Activated CD4-positive, alpha-beta memory T cell treated with anti-CD3 and anti-CD28 coated beads, Interleukin-2, amount 10 ng/mL, durations not matched to agents 7 days and 5 days (primary cell): Measurements from ENCODE around the gene LGALS3BP. TPM values are rescaled to one million over a fixed set of nuclear protein-coding genes. Genes with fewer than 3 reads are reported as not detected.

Source experiments
- CTCF ChIA-PET: fragments of 350-600 bp; sonication (Branson Sonifier 250); formaldehyde crosslinking; loops from one replicate; lab custom pipeline; 2021; ENCODE audit warnings: antibody characterized with exemption, inconsistent platforms; lab: Charles Lee
- POLR2A ChIA-PET: fragments of 350-600 bp; sonication (Branson Sonifier 250); formaldehyde crosslinking; loops from one replicate; lab custom pipeline; 2021; ENCODE audit warnings: antibody characterized with exemption; lab: Charles Lee
- DNase-seq: peaks from one replicate; pipeline ENCODE4 v3.0.0-alpha.2; 2020
- H3K27ac Mint-ChIP-seq: one replicate; pipeline ENCODE4 v1.8.0; 2021; ENCODE audit warnings: mild to moderate bottlenecking, mixed read lengths
- H3K27me3 Mint-ChIP-seq: one replicate; pipeline ENCODE4 v1.8.0; 2021; ENCODE audit warnings: mixed read lengths
- H3K36me3 Mint-ChIP-seq: one replicate; pipeline ENCODE4 v1.8.0; 2021; ENCODE audit warnings: low read depth, mixed read lengths
- H3K4me1 Mint-ChIP-seq: one replicate; pipeline ENCODE4 v1.8.0; 2021; ENCODE audit warnings: mixed read lengths
- H3K4me3 Mint-ChIP-seq: one replicate; pipeline ENCODE4 v1.8.0; 2021; ENCODE audit warnings: mild to moderate bottlenecking, mixed read lengths
- H3K9me3 Mint-ChIP-seq: one replicate; pipeline ENCODE4 v1.8.0; 2021; ENCODE audit warnings: mixed read lengths
- total RNA-seq, 2 experiments: library from RNA; stranded (reverse); gene quantifications; one replicate each; pipeline ENCODE4 v1.2.3, GENCODE V29; 2021

LGALS3BP gene
- total RNA-seq, 2 experiments from 2014 or later = 209 to 219 TPM

DNA sequence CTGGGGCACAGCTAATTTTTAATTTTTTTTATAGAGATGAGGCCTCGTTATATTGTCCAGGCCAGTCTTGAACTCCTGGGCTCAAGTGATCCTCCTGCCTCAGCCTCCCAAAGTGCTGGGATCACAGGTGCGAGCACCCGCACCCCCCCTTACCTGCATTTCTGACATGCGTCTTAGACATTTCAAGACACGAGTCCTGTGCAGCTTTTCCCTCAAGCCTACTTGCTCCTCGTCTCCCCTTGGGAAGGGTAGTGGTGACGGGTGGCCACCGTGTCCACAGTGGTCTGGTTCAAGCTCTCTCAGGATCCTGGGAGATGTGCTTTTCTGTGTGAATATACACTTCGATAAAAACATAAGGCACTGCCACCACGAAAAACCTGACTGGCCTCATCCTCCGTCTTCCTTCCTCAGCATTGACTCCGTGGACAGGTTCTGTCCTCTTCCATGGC, 20.2 kb upstream of the LGALS3BP start:
- no peaks in the 10 kb centered on the region for H3K27me3 Mint-ChIP-seq
- H3K4me3 Mint-ChIP-seq = no peak overlapping the region
- H3K9me3 Mint-ChIP-seq = no peaks in the 10 kb centered on the region
- ChIA-PET POLR2A (interaction anchor here (1.1 kb wide), 1 partner anchor 10 kb away, joined by 3 read pairs; the partner anchor contains the start of gene CANT1), CTCF (interaction anchor here (0.7 kb wide), 1 partner anchor 1818 kb away, joined by 4 read pairs; no protein-coding TSS in a partner anchor)
- DNase-seq = no peak
- H3K27ac Mint-ChIP-seq = no peak overlapping the region
- H3K36me3 Mint-ChIP-seq = peaks cover 42% of the 10 kb centered on the region
- no peaks in the 10 kb centered on the region for H3K4me1 Mint-ChIP-seq

DNA sequence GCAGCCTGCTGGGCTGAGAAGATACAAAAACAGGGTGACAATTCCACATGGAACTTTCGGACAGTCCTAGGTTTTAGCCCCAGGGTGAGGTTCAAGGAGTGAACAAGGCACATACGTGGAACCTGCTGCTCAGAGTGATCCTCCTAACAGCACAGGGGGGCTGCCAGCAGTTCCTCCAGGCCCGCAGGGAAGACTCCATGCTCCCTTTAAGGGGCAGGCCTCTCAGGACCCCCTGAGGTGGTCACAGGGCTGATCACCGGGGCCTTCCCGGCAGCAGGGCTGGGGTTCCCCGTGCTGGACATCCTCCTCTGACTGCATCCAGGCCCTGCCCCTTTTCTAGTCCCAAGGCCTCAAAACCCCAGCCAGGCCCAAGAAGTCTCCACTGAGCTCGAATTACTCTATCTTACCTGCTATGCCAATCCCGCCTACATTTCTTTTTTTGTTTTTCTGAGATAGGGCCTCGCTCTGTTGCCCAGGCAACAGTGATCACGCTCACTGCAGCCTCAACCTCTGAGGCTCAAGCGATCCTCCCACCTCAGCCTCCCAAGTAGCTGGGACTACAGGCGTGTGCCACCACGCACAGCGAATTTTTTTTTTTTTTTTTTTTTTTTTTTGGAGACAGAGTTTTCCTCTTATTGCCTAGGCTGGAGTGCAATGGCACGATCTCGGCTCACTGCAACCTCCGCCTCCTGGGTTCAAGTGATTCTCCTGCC, 19.5 kb upstream of the LGALS3BP start:
- no peak overlapping the region for H3K27ac Mint-ChIP-seq
- no peak for DNase-seq
- peaks cover 47% of the 10 kb centered on the region for H3K36me3 Mint-ChIP-seq
- no peaks in the 10 kb centered on the region for H3K27me3 Mint-ChIP-seq
- H3K4me1 Mint-ChIP-seq = no peaks in the 10 kb centered on the region
- no peaks in the 10 kb centered on the region for H3K9me3 Mint-ChIP-seq
- ChIA-PET POLR2A (no interaction called here), CTCF (interaction anchor here (0.7 kb wide), 1 partner anchor 1817 kb away, joined by 4 read pairs; no protein-coding TSS in a partner anchor)
- H3K4me3 Mint-ChIP-seq = no peak overlapping the region

DNA sequence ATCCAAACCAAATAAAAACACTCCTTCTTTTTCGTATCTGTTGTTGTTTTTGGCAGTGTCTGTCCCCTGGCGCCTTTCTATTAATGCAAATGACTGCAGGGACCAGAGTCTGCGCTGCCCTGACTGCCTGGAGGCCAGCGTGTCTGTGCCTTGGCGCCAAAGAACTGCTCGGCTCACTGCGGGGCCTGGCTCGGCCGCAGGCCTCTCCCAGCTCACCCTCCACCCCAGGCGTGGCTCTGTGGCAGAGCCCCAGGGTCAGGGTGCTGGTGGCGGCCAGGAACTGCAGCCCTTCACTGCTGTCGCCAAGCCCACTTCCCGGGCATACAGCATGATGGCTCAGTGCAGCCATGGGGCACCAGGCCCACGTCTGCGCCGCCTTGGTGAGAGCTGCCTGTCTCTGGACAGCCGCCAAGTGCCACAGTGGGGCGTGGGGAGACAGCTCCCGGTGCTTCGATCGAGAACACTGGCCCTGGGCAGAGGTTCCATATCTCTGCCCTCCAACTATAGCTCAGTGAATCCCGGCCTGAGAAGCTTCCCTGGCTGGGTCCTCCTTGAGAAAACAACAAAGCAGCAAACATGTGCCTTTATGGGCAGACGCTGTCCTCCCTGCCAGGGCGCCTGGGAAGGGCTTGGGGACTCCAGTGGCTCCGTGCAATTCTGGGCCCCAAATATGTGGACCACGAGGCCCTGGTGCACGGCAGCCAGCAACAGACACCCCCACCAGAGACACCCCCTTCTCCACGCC, 18.8 kb upstream of the LGALS3BP start:
- H3K36me3 Mint-ChIP-seq = peaks cover 53% of the 10 kb centered on the region
- no peak overlapping the region for H3K27ac Mint-ChIP-seq
- CTCF ChIA-PET = no interaction called here
- H3K4me1 Mint-ChIP-seq = no peaks in the 10 kb centered on the region
- DNase-seq = no peak
- POLR2A ChIA-PET = no interaction called here
- no peaks in the 10 kb centered on the region for H3K27me3 Mint-ChIP-seq
- H3K9me3 Mint-ChIP-seq = no peaks in the 10 kb centered on the region
- no peak overlapping the region for H3K4me3 Mint-ChIP-seq

DNA sequence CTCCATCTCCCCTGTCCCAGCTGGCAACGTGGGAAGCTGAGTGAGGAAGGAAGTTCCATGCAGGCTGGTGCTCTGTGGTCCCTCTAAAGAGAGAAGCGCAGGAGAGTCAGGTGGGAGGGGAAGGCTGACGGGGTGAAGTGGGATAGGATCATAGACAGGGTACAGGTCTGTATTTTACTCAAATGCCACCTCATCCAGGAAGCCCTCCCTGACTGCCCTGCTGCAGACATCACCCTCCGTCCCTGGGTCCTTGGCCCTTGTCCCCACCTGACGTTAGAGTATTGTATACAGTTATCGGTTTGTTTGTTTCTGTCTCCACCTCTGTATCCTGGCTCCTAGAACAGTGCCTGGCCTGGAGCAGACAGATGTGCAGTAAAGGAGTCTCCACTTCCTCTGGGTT, 18.2 kb upstream of the LGALS3BP start:
- ChIA-PET CTCF (no interaction called here), POLR2A (no interaction called here)
- Mint-ChIP-seq H3K36me3 (peaks cover 57% of the 10 kb centered on the region), H3K4me3 (no peak overlapping the region), H3K27me3 (no peaks in the 10 kb centered on the region), H3K4me1 (peaks cover 1% of the 10 kb centered on the region), H3K9me3 (no peaks in the 10 kb centered on the region), H3K27ac (no peak overlapping the region)
- no peak for DNase-seq

DNA sequence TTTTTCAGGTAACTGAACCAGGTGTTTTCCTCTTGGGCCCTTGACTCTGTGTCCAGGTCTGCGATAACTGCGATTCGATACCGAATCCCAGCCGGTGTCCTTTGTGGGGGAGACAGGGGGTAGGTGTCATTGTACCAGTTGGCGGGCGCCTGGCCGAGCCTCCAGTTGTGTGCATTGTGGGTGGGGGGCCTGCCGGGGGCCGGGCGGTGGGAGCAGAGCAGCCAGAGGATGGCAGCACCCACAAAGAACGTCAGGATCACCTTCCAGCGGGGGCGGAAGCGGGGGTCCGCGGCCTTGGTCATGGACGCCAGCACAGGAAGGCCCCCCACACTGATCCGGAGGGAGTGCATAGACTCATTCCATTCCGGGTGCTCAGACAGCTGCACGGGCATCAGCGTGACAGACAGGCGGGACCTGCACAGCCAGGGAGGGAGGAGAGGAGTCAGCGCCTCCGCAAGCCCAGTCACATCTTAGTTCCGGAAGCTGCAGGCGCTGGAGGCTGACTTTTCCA, 17.6 kb upstream of the LGALS3BP start:
- no peak for DNase-seq
- Mint-ChIP-seq H3K27me3 (no peaks in the 10 kb centered on the region), H3K36me3 (peaks cover 57% of the 10 kb centered on the region), H3K27ac (no peak overlapping the region), H3K9me3 (no peaks in the 10 kb centered on the region), H3K4me1 (peaks cover 1% of the 10 kb centered on the region), H3K4me3 (no peak overlapping the region)
- POLR2A ChIA-PET = no interaction called here
- CTCF ChIA-PET = no interaction called here

DNA sequence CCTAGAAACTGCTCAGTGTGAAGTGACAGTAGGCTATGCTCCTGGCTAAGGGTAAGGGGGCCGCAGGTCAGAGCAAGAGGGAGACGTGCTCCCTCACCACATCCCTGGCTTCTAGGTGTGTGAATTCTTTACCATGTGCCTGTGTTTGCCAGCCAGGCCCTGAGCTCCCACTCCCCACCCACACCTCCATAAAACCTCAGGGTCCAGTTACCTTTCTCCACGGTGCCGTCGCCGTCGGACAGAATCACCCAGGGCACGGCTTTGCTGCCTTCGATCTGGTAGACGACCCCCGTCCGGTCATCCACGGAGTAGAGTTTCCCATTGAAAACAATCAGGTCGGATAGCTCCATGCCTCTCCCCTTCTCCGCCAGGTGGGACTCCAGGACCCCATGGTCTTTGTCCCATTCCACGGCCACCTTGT, 17.1 kb upstream of the LGALS3BP start:
- Mint-ChIP-seq H3K4me3 (no peak overlapping the region), H3K36me3 (peaks cover 59% of the 10 kb centered on the region), H3K9me3 (no peaks in the 10 kb centered on the region), H3K27ac (no peak overlapping the region), H3K4me1 (peaks cover 1% of the 10 kb centered on the region), H3K27me3 (no peaks in the 10 kb centered on the region)
- no peak for DNase-seq
- CTCF ChIA-PET = no interaction called here
- POLR2A ChIA-PET = no interaction called here

DNA sequence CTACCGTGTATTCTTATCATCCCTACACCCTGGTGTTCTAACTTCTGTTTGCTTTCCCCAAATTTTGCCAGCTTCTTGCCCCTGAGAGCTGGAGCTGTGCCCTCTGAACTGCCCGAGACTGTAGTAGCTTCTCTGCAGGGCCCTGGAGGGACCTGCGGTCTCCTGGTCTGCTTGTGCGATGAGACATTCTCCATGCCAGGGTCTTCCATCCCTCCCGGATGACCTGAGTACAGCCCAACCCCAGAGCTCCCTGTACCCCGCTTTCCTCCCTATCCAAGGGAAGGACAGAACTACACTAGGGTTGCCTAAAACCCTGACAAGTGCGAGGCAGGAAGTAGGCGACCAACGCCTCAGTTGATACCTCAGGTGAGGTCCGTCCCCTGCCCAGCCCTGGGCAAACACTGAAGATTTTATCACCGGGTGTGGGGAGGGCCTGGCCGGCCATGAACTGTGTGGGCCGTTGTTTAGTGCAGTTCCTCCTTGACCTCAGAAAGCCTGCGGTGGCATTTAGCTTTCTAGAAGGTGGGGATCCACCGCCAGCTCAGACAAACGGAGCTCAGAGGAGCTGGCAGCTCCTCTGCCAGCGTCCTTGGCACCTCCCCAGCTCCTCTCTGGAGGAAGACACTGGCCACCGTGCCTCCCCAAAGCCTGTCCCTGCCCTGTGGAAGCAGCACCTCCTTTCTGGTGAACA, 16.2 kb upstream of the LGALS3BP start:
- Mint-ChIP-seq H3K4me1 (peaks cover 1% of the 10 kb centered on the region), H3K27me3 (no peaks in the 10 kb centered on the region), H3K27ac (no peak overlapping the region), H3K36me3 (peaks cover 67% of the 10 kb centered on the region), H3K9me3 (no peaks in the 10 kb centered on the region), H3K4me3 (no peak overlapping the region)
- ChIA-PET CTCF (interaction anchor here (0.7 kb wide), 1 partner anchor 130 kb away, joined by 3 read pairs; no protein-coding TSS in a partner anchor), POLR2A (no interaction called here)
- no peak for DNase-seq

DNA sequence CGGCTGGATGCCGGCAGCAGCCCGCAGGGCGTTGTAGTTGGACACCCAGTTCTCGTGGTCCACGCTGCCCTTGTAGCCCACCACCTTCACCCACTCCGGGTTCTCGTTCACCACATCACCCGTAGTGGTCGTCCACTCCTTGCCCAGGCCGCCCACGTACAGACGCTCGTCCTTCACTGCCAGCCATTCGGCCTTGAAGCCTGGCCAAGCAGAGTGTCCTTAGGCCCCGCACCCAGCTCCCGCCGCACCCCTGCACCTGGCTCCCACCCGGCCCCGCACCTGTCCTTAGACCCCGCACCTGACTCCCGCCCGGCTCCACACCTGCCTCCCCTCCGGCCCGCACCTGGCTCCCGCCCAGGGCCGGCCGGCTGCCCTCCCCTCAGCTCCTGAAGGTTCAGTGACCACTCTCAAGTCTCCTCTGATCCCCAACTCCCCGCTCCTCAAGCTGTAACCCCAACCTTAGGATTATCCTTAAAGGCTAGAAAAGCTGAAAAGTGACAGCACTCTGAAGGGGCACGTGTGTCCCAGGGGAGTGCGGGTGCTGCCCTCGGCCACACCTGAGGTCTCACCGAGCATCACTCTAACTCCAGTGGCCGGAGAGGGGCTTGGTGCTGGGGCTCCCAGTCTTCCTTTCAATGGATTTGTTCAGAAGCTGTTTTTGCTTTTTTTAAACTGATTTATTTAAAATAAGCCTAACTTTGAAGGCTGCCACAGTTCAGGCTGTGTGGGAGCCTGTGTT, 15.5 kb upstream of the LGALS3BP start:
- Mint-ChIP-seq H3K9me3 (no peaks in the 10 kb centered on the region), H3K4me3 (no peak overlapping the region), H3K27me3 (no peaks in the 10 kb centered on the region), H3K4me1 (peaks cover 1% of the 10 kb centered on the region), H3K27ac (no peak overlapping the region), H3K36me3 (peaks cover 70% of the 10 kb centered on the region)
- ChIA-PET CTCF (no interaction called here), POLR2A (no interaction called here)
- DNase-seq = no peak

DNA sequence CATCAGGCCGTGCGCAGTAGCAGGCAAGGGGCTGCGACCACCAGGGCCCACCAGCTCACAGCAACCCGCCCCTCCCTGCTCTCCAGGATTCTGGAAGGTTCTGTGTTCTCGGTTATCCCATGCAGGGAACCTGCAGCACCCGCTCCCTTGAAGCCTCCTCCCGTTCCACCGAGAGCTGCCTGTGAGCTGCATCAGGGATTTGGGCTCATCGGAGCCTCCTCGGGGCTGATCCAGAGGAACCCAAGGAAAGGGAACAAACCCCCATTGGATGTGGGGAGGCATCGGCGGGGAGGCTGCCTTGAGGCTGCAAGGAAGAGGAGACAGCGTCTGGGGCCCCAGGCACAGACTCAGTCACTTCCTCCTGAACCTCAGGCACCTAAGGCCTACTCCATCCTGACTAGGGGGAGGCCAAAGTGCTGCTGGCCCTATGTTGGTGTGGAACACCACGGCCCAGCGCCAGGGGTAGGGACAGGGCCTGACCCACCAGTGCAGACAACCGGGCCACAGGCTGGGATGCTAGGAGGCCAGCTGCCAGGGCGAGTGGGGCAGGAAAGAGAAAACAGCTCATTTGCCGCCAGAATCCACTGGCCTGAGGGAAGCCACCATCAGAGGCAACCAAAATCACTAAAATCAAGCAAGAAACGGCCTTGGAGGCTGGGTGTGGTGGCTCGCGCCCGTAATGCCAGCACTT, 14.4 kb upstream of the LGALS3BP start:
- ChIA-PET CTCF (interaction anchor here (0.9 to 1.3 kb wide), 2 partner anchors 8 to 12 kb away, joined by 3 to 4 read pairs; no protein-coding TSS in a partner anchor), POLR2A (no interaction called here)
- no peaks in the 10 kb centered on the region for H3K27me3 Mint-ChIP-seq
- no peak overlapping the region for H3K27ac Mint-ChIP-seq
- no peak overlapping the region for H3K4me3 Mint-ChIP-seq
- H3K36me3 Mint-ChIP-seq = peaks cover 74% of the 10 kb centered on the region
- H3K9me3 Mint-ChIP-seq = no peaks in the 10 kb centered on the region
- DNase-seq = no peak
- peaks cover 1% of the 10 kb centered on the region for H3K4me1 Mint-ChIP-seq

DNA sequence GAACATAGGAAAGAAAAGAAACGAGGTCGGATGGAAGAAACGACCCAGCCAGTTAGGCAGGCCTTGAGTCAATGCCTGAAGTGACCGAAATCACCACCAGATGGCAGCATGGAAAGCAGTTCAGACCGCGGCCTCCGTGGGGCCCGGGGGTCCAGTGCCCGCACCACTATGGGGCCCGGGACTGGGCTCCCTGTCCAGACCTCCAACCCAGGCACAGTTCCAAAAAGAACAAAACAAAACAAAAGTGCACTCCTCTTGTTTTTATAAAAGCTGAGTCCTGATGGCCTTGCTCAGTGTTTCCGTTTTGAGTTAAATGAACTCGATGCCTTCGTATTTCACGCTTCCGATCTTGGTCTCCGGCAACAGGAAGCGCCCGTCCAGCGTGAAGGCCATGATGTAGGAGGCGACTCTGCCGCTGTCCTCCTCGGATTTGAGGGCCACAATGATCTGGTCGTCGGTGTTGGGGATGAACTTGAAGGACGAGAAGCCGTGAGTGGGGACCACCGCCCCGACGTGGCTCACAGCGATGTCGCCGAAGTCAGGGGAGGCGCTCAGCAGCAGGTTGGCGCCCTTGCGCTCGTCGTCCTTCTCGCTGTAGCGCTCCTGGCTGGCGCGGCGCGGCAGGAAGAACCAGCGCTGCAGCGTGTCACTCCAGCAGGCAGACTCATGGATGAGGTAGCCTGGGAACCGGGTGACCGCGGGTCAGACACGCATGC, 13.7 kb upstream of the LGALS3BP start:
- POLR2A ChIA-PET = no interaction called here
- no peak overlapping the region for H3K27ac Mint-ChIP-seq
- no peaks in the 10 kb centered on the region for H3K27me3 Mint-ChIP-seq
- peaks cover 74% of the 10 kb centered on the region for H3K36me3 Mint-ChIP-seq
- DNase-seq = peak; percentile 56
- H3K4me1 Mint-ChIP-seq = peaks cover 1% of the 10 kb centered on the region
- H3K9me3 Mint-ChIP-seq = no peaks in the 10 kb centered on the region
- CTCF ChIA-PET = interaction anchor here (0.9 to 1.3 kb wide), 2 partner anchors 8 to 11 kb away, joined by 3 to 4 read pairs; no protein-coding TSS in a partner anchor
- no peak overlapping the region for H3K4me3 Mint-ChIP-seq

DNA sequence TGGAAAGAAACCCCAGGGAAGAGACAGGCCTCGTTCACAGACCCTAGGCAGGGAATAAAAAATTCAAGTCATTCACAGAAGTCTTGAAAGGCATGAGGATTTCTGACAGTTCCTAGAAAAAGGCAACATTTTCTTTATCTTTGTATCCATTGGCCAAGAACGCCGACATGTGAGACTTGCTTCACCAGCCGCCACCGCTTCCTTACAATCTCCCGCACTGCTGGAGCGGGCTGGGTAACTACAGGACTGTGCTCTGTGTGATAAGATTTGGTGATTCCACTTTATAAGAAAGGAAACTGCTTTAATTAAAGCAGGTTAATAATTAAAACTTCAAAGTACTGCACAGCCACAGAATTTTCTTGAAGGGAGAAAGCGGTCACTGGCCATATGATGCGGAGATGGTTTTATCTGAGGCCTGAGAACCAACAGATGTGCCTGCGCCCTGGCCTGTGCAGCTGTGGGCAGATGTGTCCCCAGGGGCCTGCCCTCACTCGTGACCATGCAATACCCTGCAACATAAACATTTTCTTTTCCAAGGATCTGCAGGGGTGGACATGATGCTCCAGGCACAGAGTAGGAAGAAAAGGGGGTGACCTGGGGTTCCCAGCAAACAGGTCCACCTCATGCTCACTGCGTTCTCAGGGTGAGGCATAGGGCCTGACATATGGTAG, 13.0 kb upstream of the LGALS3BP start:
- Mint-ChIP-seq H3K4me1 (peaks cover 2% of the 10 kb centered on the region), H3K4me3 (no peak overlapping the region), H3K27me3 (no peaks in the 10 kb centered on the region), H3K9me3 (no peaks in the 10 kb centered on the region), H3K36me3 (peaks cover 69% of the 10 kb centered on the region), H3K27ac (no peak overlapping the region)
- POLR2A ChIA-PET = no interaction called here
- CTCF ChIA-PET = interaction anchor here (0.9 to 1.3 kb wide), 2 partner anchors 9 to 10 kb away, joined by 3 to 4 read pairs; no protein-coding TSS in a partner anchor
- no peak for DNase-seq
